ENCODE measurements around the gene CTIF.

Gene CTIF

DNA sequence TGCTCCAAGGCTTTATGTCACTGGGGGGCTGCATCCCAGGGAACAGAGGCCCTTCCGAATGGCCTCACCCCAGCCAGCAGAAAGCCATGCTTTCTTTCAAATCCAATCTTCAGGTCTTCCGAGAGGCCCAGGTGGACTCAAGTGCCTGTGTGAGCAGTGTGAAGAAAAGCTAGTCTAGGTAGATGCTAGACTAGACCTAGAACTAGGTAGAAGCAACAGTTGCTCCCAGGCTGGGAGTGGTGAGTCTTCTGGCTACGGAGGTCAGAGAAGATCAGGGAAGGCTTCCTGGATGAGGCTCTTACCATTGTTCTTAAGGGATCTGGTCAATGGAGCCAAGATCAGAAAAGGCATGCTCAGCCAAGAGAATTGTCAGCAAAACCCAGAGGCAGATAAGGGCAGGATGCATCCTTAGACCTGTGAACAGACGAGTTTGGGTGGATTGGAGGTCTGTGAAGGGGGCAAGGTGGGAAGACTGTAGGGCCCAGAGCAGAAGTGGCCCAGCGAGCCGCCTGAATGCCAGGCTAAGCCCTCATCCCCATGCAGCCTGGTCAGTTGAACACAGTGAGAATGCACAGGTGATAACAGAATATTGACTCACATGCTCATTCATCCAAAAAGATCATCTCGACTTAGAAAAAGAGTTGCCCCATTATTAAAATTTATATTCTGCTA lies 301.1 kb downstream of the CTIF start:
- H3K27me3 ChIP-seq (ENCODE audit: low read length) = no peaks in the 10 kb centered on the region
- H3F3A ChIP-seq (ENCODE audit: insufficient read depth) = no peaks in the 10 kb centered on the region
- H4K20me1 ChIP-seq (ENCODE audit: low read depth, low read length) = no peaks in the 10 kb centered on the region
- no peaks in the 10 kb centered on the region for H3K9me2 ChIP-seq (replicated peaks; ENCODE audit: insufficient read depth, low read length)
- H3K27ac ChIP-seq (ENCODE audit: low read depth, low read length) = no peak overlapping the region
- no peaks in the 10 kb centered on the region for H3K36me3 ChIP-seq (ENCODE audit: low read length)
- H3K9ac ChIP-seq (ENCODE audit: low read length) = no peak overlapping the region
- TF ChIP-seq, protein P1, sequence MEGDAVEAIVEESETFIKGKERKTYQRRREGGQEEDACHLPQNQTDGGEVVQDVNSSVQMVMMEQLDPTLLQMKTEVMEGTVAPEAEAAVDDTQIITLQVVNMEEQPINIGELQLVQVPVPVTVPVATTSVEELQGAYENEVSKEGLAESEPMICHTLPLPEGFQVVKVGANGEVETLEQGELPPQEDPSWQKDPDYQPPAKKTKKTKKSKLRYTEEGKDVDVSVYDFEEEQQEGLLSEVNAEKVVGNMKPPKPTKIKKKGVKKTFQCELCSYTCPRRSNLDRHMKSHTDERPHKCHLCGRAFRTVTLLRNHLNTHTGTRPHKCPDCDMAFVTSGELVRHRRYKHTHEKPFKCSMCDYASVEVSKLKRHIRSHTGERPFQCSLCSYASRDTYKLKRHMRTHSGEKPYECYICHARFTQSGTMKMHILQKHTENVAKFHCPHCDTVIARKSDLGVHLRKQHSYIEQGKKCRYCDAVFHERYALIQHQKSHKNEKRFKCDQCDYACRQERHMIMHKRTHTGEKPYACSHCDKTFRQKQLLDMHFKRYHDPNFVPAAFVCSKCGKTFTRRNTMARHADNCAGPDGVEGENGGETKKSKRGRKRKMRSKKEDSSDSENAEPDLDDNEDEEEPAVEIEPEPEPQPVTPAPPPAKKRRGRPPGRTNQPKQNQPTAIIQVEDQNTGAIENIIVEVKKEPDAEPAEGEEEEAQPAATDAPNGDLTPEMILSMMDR (IDR thresholded peaks at IDR 0.05; ENCODE audit: insufficient read depth, low read length, poor library complexity, severe bottlenecking) = no peak
- TF ChIP-seq EZH2phosphoT487 (conservative IDR thresholded peaks at IDR 0.05; ENCODE audit: low read length) = no peak
- no peak overlapping the region for H3K4me2 ChIP-seq (ENCODE audit: low read depth, low read length, poor library complexity, severe bottlenecking)
- no peaks in the 10 kb centered on the region for H3K9me3 ChIP-seq (ENCODE audit: insufficient read depth, low read length)
- no peaks in the 10 kb centered on the region for H3K79me2 ChIP-seq (ENCODE audit: insufficient read depth, low read length)
- no peak overlapping the region for H3K4me3 ChIP-seq (ENCODE audit: insufficient read depth, low read length, poor library complexity, severe bottlenecking)
- H2AFZ ChIP-seq (ENCODE audit: low read depth, low read length, severe bottlenecking) = no peak overlapping the region

DNA sequence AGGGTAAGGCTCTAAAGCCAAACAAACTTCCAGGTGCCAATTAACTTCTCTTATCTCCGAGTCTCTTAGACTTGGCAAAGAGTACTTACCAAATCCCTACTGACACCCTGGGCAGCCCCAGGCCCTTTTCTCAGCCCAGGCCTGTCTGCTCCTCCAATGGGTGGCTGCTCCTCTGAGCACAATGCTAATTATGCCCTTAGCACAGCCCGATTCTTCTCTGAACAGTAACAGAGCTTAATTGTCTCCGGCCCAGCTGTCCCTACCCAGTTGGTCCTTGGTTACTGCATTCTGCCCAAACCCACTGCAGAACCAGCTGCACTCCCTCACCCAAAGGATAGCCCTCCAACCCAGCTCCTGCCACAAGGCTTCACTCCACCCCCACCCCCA lies 301.7 kb downstream of the CTIF start:
- H3K4me3 ChIP-seq (ENCODE audit: insufficient read depth, low read length, poor library complexity, severe bottlenecking) = no peak overlapping the region
- H3K4me2 ChIP-seq (ENCODE audit: low read depth, low read length, poor library complexity, severe bottlenecking) = no peak overlapping the region
- H3F3A ChIP-seq (ENCODE audit: insufficient read depth) = no peaks in the 10 kb centered on the region
- no peak overlapping the region for H3K9ac ChIP-seq (ENCODE audit: low read length)
- TF ChIP-seq, protein P1 (IDR thresholded peaks at IDR 0.05; ENCODE audit: insufficient read depth, low read length, poor library complexity, severe bottlenecking) = no peak
- no peak for TF ChIP-seq EZH2phosphoT487 (conservative IDR thresholded peaks at IDR 0.05; ENCODE audit: low read length)
- H3K27ac ChIP-seq (ENCODE audit: low read depth, low read length) = no peak overlapping the region
- H2AFZ ChIP-seq (ENCODE audit: low read depth, low read length, severe bottlenecking) = no peak overlapping the region
- no peaks in the 10 kb centered on the region for H4K20me1 ChIP-seq (ENCODE audit: low read depth, low read length)
- no peaks in the 10 kb centered on the region for H3K9me2 ChIP-seq (replicated peaks; ENCODE audit: insufficient read depth, low read length)
- H3K79me2 ChIP-seq (ENCODE audit: insufficient read depth, low read length) = no peaks in the 10 kb centered on the region
- H3K36me3 ChIP-seq (ENCODE audit: low read length) = no peaks in the 10 kb centered on the region
- H3K9me3 ChIP-seq (ENCODE audit: insufficient read depth, low read length) = no peaks in the 10 kb centered on the region
- H3K27me3 ChIP-seq (ENCODE audit: low read length) = no peaks in the 10 kb centered on the region

DNA sequence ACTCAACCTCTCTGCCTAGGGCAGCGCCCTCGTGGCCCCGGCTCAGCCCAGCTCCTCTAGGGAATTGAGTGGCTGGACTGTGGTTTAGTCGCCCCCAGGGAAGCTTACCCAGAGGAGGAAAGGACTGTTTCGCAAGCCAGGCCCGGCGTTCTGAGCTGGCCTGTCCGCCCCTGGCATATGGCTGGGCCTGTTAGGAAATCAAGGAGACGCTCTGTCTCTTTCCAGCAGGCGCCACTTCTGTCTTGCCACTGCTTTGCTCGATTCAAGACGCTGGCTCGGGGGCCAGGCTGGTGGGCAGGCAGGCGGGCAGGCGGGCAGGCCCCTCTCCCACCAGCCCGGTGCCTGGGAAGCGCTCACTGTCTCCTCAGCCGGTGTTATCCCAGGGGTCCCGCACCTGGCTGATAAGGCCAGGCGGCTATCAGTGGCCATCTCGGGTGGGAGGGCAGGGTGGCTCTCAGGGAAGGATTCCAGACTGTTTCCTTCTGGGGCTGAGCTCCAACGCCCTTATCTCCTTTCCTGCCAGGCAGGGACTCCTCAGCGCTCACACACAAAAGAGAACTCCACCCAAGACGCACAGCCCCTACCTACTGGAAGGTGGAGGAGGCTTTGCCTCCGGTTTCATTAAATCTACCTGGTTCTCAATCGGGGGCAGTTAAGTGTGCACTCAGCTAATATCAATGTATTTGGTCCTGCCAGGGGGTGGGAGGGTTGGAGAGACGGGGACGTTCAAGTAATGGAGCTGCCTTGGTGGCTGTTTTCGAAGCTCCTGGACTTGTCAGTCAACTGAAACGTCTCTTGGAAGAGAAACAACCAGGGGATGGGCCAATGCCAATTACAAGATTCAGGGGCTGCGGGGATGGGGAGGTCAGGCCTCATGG lies 302.8 kb downstream of the CTIF start:
- no peak overlapping the region for H3K4me2 ChIP-seq (ENCODE audit: low read depth, low read length, poor library complexity, severe bottlenecking)
- H3K9me2 ChIP-seq (replicated peaks; ENCODE audit: insufficient read depth, low read length) = no peaks in the 10 kb centered on the region
- no peaks in the 10 kb centered on the region for H3K9me3 ChIP-seq (ENCODE audit: insufficient read depth, low read length)
- no peaks in the 10 kb centered on the region for H3F3A ChIP-seq (ENCODE audit: insufficient read depth)
- no peaks in the 10 kb centered on the region for H3K79me2 ChIP-seq (ENCODE audit: insufficient read depth, low read length)
- H3K27ac ChIP-seq (ENCODE audit: low read depth, low read length) = no peak overlapping the region
- H2AFZ ChIP-seq (ENCODE audit: low read depth, low read length, severe bottlenecking) = no peak overlapping the region
- H3K27me3 ChIP-seq (ENCODE audit: low read length) = 0 out of 2 replicates have a peak, but pooled peaks cover 3% of the 10 kb centered on the region
- H3K9ac ChIP-seq (ENCODE audit: low read length) = no peak overlapping the region
- no peaks in the 10 kb centered on the region for H4K20me1 ChIP-seq (ENCODE audit: low read depth, low read length)
- no peak for TF ChIP-seq EZH2phosphoT487 (conservative IDR thresholded peaks at IDR 0.05; ENCODE audit: low read length)
- TF ChIP-seq, protein P1 (IDR thresholded peaks at IDR 0.05; ENCODE audit: insufficient read depth, low read length, poor library complexity, severe bottlenecking) = no peak
- H3K36me3 ChIP-seq (ENCODE audit: low read length) = no peaks in the 10 kb centered on the region
- H3K4me3 ChIP-seq (ENCODE audit: insufficient read depth, low read length, poor library complexity, severe bottlenecking) = no peak overlapping the region
